ENCODE measurements around the gene PTPRK. TPM values are rescaled to one million over a fixed set of nuclear protein-coding genes. Genes with fewer than 3 reads are reported as not detected.
A peak's percentile ranks its signal among the peaks of the same experiment; 100 is the strongest.
"Not testable (repeated sequence)": the region's sequence is repeated elsewhere in the genome, so short reads cannot be mapped to it uniquely, and the experiment has no call there.

The PTPRK gene
- polyA plus RNA-seq, 3 donors: 52.1 to 55.4 (median 54.4) TPM

- DNase-seq (ENCODE audit: extremely low read depth in 1 of 11, low read depth in 9 of 11, low spot score in 4 of 11): no peak
These were observed 48.5 kb downstream of the PTPRK start for GRCh38 chr6:128471907-128472306.

- no peak for DNase-seq (ENCODE audit: extremely low read depth in 1 of 11, low read depth in 9 of 11, low spot score in 4 of 11)
These were observed 54.7 kb downstream of the PTPRK start for GRCh38 chr6:128465368-128466343.

GRCh38 chr6:128464790-128465189, 55.6 kb downstream of the PTPRK start:
- DNase-seq (ENCODE audit: extremely low read depth in 1 of 11, low read depth in 9 of 11, low spot score in 4 of 11): peak in 1 of 11 donors; percentile 15

DNA sequence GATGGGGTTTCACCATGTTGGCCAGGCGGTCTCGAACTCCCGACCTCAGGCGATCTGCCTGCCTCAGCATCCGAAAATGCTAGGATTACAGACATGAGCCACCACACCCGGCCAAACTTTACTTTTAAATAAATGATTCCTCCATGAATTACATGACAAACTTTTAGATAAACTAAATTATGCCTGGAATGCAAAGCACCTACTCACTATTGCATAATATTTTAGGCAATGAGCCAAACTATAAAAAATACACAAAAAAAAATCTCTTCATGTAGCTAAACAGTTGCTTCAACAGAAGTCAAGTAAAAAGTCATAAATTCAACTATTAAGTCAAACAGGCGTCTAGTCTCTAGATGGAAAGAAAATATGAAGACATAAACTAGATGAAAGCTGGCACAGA, 56.5 kb downstream of the PTPRK start:
- DNase-seq (ENCODE audit: extremely low read depth in 1 of 11, low read depth in 9 of 11, low spot score in 4 of 11): no peak

DNA sequence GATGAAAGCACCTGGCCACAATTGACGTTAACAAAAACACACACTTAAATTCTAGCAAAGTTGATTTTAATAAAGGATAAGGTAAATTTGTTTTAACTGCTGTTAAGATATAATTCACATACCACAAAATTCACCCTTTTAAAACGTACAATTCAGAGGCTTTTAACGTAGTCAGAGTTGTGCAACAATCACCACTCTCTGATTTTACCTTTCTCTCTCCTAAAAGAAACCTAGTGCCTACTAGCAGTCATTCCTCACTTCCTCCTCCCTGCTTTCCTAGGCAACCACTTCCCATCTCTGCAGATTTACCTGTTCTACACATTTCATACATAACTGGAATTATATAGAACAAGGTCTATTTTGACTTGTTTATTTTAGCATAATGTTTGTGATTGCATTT, 58.9 kb downstream of the PTPRK start:
- no peak for DNase-seq (ENCODE audit: extremely low read depth in 1 of 11, low read depth in 9 of 11, low spot score in 4 of 11)

- no peak for DNase-seq (ENCODE audit: extremely low read depth in 1 of 11, low read depth in 9 of 11, low spot score in 4 of 11)
These were observed 63.7 kb downstream of the PTPRK start for GRCh38 chr6:128456510-128457230.

GRCh38 chr6:128455959-128456358, 64.4 kb downstream of the PTPRK start:
- DNase-seq (ENCODE audit: extremely low read depth in 1 of 11, low read depth in 9 of 11, low spot score in 4 of 11): no peak

GRCh38 chr6:128452713-128453112, 67.7 kb downstream of the PTPRK start:
- DNase-seq (ENCODE audit: extremely low read depth in 1 of 11, low read depth in 9 of 11, low spot score in 4 of 11): no peak

DNA sequence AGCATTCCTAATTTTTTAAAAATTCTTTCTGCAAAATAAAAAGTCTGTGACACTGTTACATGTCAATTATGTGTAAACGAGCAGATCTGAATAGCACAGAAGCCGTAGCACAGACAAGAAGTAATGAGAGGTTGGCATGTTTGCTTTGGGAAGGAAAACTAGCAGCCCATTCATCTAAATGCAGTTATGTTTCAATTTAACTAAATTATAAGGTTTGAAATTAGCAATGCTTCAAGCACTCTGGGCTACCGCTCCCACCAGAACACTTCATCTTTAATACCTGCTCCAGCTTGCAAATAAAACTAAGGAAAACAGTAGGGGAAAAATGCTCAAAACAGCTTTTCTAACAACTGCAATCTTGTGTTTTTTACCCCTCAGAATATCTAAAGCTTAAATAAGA, 73.9 kb downstream of the PTPRK start:
- no peak for DNase-seq (ENCODE audit: extremely low read depth in 1 of 11, low read depth in 9 of 11, low spot score in 4 of 11)

DNA sequence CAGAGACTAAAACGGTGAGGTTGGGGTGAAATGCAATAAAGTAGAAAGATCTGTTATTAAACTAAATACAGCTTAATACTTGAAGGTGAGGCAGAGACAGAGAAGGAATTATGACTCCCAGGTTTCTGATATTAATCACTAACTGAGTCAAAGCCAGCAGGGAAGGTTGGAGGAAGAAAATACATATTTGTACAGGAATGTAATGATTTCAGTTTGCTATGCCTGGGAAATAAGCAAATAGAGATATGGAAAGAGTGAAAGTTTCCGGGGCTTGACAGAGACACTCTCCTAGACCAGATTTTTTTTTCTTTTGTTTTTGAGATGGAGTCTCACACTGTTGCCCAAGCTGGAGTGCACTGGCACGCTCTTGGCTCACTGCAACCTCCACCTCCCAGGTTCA, 76.8 kb downstream of the PTPRK start:
- DNase-seq (ENCODE audit: extremely low read depth in 1 of 11, low read depth in 9 of 11, low spot score in 4 of 11): no peak

GRCh38 chr6:128439627-128440026, 80.8 kb downstream of the PTPRK start:
- no peak for DNase-seq (ENCODE audit: extremely low read depth in 1 of 11, low read depth in 9 of 11, low spot score in 4 of 11)

- DNase-seq (ENCODE audit: extremely low read depth in 1 of 11, low read depth in 9 of 11, low spot score in 4 of 11): no peak
These were observed 82.0 kb downstream of the PTPRK start for GRCh38 chr6:128438393-128438792.

DNA sequence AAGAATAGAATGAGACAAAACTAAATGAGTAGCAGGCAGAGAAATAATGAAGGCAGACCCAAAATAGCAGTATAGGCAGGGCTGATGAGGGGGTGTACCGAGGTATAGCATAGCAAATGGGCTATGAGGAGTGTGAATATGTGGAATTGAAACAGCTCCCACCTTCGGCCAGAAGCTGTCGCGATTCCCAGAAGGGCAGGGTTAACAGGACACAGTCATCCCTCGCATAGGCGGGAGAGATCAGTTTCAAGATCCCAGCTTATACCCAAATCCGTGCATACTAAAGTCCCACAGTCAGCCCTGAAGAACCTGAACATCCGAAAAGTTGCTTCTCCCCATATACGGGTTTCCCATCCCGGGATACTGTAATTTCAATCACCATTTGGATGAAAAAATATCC, 82.7 kb downstream of the PTPRK start:
- no peak for DNase-seq (ENCODE audit: extremely low read depth in 1 of 11, low read depth in 9 of 11, low spot score in 4 of 11)

GRCh38 chr6:128434752-128435151, 85.6 kb downstream of the PTPRK start:
- DNase-seq (ENCODE audit: extremely low read depth in 1 of 11, low read depth in 9 of 11, low spot score in 4 of 11): not testable (repeated sequence)

GRCh38 chr6:128432394-128432793, 88.0 kb downstream of the PTPRK start:
- no peak for DNase-seq (ENCODE audit: extremely low read depth in 1 of 11, low read depth in 9 of 11, low spot score in 4 of 11)

- DNase-seq (ENCODE audit: extremely low read depth in 1 of 11, low read depth in 9 of 11, low spot score in 4 of 11): no peak
These were observed 93.3 kb downstream of the PTPRK start for GRCh38 chr6:128427139-128427538.

GRCh38 chr6:128425856-128426255, 94.5 kb downstream of the PTPRK start:
- DNase-seq (ENCODE audit: extremely low read depth in 1 of 11, low read depth in 9 of 11, low spot score in 4 of 11): no peak

DNA sequence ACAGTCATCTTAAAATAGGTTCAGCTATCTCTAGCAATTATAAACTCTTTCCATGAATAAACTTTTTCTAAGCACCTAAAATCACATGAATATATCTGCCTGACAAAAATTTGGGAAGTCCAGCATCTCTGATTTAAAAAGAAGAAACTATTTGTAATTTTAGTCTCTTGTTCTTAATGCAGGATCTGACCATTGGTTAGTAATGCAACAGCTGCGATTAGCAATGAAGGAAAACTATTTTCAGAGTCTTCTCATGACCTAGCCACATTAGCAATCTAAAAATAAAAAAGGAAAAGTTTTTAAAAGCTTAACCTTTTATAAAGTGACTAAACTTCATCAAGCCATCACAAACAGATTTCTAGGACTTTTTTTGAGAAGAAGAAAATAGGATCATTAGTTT, 97.5 kb downstream of the PTPRK start:
- DNase-seq (ENCODE audit: extremely low read depth in 1 of 11, low read depth in 9 of 11, low spot score in 4 of 11): no peak

DNA sequence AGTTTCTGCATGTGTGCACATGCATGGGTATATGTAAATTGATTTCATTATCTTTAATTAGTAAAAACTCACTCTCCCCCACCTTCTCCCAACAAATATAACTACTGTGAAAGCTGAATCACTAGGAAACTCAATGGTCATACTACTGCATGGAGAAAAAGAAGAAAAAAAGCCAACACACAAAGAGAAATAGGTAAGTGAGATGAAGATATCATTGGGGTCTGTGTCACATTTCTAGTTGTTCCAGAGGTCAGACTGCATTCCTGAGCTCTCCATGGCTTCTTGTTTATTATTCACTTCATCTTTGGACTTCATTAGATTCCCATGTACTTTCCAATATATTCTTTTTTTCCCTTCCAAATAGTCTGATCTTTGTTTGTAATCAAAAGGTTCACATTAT, 98.2 kb downstream of the PTPRK start:
- no peak for DNase-seq (ENCODE audit: extremely low read depth in 1 of 11, low read depth in 9 of 11, low spot score in 4 of 11)

GRCh38 chr6:128421788-128422187, 98.6 kb downstream of the PTPRK start:
- DNase-seq (ENCODE audit: extremely low read depth in 1 of 11, low read depth in 9 of 11, low spot score in 4 of 11): no peak
